Stimulated activated CD4-positive, alpha-beta T cell treated with anti-CD3 and anti-CD28 coated beads, Interleukin-1b, Interleukin-23, amount 100 ng/mL, for 24 hours (primary cell): ENCODE data around the gene E2F4.

ENCODE experiments used
- DNase-seq, 4 experiments: peaks; one replicate each; pipeline ENCODE4 v3.0.0-alpha.2; 2020; ENCODE audit warnings: low read depth in 4 of 4, low spot score in 1 of 4

E2F4 gene

GRCh38 chr16:67190448-67191399, 1.2 kb upstream of the E2F4 start:
- no peak for DNase-seq

DNA sequence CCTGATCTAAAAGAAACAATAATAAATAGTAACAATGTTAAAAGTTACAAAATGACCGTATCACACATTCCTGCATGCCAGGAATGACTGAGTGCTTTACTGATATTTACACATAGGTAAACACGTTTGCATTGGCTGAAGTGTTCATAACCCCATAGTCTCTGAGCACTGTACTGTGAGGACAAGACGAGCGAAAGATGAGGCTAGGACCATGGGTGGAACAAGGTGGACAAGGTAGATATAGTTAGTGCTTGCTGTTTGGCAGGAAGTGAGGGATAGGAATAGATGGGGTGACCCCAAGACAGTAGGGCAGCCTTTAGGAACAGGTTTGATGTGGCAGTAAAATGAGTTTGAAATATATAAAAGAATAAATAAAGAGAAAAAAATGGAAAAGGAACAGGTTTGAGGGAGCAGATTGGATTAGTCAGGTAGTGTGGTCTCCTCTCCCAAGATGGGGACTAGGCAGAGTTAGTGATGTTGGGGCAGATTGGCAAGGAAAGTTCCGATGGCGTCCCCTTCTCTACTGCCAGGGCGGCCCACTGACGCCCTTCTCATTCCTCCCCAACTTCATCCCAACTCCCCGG, 452 bp upstream of the E2F4 start:
- no peak for DNase-seq

- DNase-seq: no peak
Measured at GRCh38 chr16:67192781-67193361, 916 bp downstream of the E2F4 start.

GRCh38 chr16:67193536-67193935, 1.6 kb downstream of the E2F4 start:
- DNase-seq: no peak

DNA sequence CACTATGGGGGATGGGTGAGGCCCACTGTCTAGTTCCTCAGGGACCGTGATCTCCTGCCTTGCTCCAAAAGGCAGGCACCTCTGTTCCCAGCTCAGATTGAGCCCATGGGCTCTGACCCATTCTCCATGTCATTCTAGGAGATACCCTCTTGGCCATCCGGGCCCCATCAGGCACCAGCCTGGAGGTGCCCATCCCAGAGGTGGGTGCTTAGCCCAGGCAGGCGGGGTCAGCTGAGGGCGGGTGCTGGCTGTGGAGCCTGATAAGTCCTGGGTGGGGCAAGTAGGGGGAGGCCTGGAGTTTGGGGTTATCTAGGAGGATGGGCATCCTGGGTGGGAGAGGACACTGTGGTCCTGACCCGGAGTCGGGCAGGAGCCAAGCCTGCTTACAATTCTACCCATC, 2.3 kb downstream of the E2F4 start:
- DNase-seq: no peak

GRCh38 chr16:67195676-67196075, 3.7 kb downstream of the E2F4 start:
- DNase-seq: no peak

GRCh38 chr16:67196881-67197280, 4.9 kb downstream of the E2F4 start:
- no peak for DNase-seq

DNA sequence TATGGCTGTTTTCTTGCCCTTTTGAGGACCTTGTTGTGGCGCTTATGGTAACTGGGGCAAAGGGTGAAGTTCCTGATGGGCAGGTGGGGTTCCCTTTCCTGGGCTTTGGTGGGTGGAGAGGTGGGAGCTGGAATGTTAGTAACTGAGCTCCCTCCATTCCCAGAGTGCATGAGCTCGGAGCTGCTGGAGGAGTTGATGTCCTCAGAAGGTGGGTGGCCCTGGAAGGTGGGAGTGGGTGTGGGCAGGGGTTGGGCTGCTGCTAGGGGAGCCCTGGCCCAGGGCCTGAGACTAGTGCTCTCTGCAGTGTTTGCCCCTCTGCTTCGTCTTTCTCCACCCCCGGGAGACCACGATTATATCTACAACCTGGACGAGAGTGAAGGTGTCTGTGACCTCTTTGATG, 5.7 kb downstream of the E2F4 start:
- DNase-seq: no peak

GRCh38 chr16:67198238-67198734, 6.3 kb downstream of the E2F4 start:
- DNase-seq: no peak

DNA sequence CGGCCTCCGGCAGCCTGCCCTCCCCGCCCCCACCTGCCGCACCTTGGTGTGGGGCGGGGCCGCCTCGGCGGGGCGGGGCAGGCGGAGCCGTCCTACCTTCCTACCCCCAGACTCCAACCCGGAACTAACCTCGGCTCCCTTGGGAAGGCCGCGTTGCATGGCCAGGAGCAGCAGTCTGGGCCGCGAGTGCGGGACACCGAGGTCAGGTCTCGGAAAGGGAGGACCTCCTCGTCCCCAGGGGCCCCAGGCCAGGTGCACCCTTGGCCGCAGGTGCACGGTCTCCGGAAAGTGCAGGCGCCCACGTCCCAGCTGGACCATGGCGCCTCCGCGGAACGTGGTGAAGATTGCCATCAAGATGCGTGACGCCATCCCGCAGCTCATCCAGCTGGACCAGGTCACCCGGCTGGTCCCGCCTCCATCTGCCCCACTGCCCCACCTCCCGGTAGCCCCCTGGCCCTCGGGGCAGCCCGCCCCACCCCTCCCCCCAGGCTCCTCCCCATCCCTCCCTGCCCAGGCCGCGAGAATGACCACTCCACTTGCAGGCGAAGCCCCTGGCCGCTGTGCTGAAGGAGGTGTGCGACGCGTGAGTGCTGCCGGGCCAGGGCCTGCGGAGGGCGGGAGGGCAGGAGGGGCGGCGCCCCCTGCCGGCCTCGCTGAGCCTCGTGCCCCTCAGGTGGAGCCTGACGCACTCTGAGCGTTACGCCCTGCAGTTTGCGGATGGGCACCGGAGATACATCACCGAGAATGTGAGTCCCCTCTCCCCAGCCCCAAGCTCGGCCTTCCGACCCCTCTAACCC, 7.3 kb downstream of the E2F4 start, which contains the start of gene ELMO3:
Gene ELMO3, plus strand, starts transcription at position 121 of the 797 bp plus-strand sequence. Its CDS starts 196 bp downstream, at position 317.
- no peak for DNase-seq

DNA sequence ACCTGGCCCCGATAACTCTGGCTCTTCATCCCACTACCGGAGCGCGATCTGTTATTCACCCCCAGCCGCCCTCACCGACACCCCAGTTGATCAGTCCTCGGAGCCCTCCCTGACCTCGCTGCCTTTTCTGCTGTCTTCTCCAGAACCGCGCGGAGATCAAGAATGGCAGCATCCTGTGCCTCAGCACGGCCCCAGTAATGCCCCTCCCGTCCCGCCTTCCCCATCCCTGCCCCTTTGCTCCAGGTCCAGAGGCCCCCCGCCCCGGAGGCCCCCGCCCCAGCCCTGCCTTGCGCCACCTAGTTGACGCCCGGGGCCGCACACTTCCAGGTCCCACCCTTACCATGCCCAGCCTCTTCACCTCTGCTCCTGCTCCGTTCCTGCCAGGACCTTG, 7.8 kb downstream of the E2F4 start:
- no peak for DNase-seq

DNA sequence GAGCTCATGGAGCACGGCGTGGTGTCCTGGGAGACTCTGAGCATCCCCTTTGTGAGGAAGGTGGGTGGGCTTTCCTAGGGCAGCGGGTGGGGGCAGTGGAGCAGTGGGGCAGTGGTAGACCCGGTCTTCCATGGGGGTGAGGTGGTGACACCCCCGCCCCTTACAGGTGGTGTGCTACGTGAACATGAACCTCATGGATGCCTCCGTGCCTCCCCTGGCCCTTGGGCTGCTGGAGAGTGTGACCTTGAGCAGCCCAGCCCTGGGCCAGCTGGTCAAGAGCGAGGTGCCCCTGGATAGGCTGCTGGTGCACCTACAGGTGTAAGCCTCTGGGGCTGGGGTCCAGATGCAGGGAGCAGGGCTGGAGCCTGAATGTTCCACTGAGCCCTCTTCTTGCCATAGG, 8.5 kb downstream of the E2F4 start:
- no peak for DNase-seq

- no peak for DNase-seq
Measured at GRCh38 chr16:67201411-67202345, 9.7 kb downstream of the E2F4 start.

DNA sequence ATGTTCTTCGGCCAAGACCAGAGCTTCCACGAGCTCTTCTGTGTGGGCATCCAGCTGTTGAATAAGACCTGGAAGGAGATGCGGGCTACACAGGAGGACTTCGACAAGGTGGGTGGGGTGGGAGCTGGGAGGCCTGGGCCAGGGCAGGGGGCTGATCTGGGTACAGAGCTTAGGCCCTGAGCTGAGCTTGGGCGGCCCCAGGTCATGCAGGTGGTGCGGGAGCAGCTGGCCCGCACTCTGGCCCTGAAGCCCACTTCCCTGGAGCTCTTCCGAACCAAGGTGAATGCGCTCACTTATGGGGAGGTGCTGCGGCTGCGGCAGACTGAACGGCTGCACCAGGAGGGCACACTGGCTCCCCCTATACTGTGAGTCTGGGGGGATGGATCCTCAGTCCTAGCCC, 10.5 kb downstream of the E2F4 start:
- no peak for DNase-seq

GRCh38 chr16:67202956-67203493, 11.1 kb downstream of the E2F4 start:
- no peak for DNase-seq

- DNase-seq: no peak
Measured at GRCh38 chr16:67204076-67204475, 12.1 kb downstream of the E2F4 start.

DNA sequence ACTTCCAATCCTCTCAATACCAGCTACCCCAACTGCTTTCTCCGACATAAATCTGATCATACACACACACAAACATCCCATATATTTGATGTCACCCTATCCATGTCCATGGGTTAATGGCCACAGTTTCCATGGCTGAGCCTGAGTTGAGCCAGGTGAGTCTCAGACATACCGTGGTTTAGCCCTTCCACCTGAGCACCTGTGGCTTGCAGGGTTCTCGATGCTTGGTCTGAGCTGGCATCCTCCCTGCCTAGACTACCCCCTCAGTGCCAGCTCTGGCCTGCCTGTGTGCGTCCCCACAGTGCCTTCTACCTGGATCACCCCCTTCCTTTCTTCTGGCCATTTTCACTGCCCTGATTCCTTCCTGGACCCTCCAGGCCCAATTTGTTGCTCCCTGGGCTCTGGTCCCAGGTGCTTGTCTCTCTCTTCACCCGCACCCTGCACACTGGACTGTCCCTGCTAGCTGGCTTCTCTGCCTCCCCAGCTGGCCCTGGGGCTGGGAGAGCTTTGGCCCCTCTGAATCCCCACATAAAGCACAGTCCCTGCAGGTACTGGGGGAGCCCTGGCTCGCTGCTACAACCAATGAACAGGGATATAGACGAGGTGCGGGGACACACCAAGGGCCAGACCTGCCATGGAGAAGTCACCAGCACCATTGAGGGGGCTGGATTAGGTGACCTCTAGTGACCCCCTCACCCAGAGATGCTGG, 14.3 kb downstream of the E2F4 start:
- no peak for DNase-seq

- no peak for DNase-seq
Measured at GRCh38 chr16:67206838-67207248, 14.9 kb downstream of the E2F4 start.
